ENCODE measurements around the gene KMT2E.
A peak's percentile ranks its signal among the peaks of the same experiment; 100 is the strongest.

KMT2E gene

DNA sequence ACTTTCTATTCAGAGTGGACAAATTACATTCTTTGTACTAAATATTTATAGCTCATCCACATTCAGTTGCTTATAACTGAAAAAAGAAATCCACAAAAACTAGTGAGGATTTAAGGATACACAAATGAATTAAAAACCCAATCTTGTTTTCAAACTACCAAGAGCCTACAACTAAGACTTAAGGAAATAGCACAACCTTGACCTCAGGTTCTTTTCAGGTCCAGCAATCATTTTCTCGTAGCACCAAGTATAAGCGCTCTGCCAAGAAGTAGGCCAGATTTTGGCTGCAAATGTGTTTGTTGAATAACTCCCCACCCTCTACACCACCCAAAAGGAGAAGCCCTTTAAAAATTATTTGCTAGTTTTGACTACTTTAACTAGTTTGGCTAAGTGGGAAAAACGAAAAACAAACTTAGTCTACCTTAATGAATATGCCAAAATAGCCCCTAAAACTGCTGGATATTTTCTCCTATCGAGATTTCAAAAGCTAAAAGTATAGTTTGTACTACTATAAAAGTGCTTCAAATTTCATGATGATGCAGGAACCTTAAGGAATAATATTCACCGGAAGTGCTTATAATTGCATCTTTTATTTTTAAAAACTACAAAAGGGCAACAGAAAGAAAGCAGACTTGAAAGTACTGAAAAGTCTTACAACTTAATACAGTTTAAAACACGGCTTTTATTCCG lies 2.7 kb upstream of the KMT2E start:
- peak overlapping the region; percentile 99 for H3K27ac ChIP-seq
- no peak for TF ChIP-seq ZFX (IDR thresholded peaks at IDR 0.05; ENCODE audit: borderline replicate concordance)
- TF ChIP-seq, protein P1, sequence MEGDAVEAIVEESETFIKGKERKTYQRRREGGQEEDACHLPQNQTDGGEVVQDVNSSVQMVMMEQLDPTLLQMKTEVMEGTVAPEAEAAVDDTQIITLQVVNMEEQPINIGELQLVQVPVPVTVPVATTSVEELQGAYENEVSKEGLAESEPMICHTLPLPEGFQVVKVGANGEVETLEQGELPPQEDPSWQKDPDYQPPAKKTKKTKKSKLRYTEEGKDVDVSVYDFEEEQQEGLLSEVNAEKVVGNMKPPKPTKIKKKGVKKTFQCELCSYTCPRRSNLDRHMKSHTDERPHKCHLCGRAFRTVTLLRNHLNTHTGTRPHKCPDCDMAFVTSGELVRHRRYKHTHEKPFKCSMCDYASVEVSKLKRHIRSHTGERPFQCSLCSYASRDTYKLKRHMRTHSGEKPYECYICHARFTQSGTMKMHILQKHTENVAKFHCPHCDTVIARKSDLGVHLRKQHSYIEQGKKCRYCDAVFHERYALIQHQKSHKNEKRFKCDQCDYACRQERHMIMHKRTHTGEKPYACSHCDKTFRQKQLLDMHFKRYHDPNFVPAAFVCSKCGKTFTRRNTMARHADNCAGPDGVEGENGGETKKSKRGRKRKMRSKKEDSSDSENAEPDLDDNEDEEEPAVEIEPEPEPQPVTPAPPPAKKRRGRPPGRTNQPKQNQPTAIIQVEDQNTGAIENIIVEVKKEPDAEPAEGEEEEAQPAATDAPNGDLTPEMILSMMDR (IDR thresholded peaks at IDR 0.05), result no peak

DNA sequence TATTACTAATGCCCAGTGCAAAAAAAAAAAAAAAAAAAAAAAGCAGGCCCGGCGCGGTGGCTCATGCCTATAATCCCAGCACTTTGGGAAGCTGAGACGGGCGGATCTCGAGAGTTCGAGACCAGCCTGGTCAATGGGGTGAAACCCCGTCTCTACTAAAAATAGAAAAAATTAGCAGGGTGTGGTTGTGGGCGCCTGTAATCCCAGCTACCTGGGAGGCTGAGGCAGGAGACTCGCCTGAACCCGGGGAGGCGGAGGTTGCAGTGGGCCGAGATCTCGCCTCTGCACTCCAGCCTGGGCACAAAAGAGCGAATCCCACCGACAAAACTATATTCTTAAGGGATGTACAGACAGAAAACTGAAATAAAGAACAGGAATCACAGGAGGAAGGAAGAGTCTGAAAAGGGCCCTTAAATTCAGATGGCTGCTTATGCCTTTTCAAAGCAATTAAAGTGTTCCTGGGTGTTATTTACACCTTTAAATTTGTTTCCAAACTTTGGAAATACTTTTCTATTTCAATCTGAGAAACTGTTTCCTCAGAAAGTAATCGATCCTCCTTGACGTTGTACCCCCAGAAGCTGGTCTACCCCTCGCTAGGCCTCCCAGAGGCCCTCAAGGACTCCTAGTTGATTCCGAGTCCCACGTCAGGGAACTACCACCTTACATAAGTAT lies 2.0 kb upstream of the KMT2E start:
- H3K27ac ChIP-seq, result peak overlapping the region; percentile 99
- no peak for TF ChIP-seq ZFX (IDR thresholded peaks at IDR 0.05; ENCODE audit: borderline replicate concordance)
- TF ChIP-seq, protein P1 (IDR thresholded peaks at IDR 0.05), result no peak

DNA sequence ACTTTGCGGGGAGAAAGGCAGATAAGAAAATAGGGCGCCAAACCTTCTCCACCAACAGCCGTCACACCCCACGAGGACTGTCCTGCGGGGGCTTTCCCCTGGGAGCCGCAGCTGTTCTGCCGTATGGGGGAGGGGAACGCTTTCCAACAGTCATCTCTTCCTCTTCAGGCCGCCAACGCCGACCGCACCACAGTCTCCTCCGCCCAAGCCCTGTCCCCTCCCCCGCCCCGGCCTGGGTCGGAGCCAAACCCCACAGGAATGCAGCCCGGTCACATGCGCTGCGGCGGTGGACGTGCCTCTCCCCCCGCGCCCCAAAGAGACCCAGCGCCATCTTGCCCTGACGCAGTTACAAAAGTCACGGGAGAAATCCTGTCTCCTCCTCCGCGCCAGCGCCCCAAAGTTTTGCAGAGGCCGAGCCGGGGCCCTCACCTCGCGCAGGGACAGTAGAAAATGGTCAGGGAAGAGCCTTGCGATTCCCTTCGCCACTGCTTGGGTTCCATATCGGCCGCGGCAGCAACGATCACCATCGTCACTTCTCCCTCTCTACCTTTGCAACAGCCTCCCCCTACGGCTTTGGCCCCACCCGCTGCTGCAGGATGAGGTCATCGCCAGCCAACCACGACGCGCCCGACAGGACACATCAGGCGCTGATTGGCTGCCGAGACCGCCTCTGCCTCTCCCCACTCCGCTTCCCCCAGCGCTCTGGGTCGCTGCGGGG lies 1.3 kb upstream of the KMT2E start:
- no peak for TF ChIP-seq ZFX (IDR thresholded peaks at IDR 0.05; ENCODE audit: borderline replicate concordance)
- TF ChIP-seq, protein P1 (IDR thresholded peaks at IDR 0.05), result no peak
- peak overlapping the region; percentile 99 for H3K27ac ChIP-seq

DNA sequence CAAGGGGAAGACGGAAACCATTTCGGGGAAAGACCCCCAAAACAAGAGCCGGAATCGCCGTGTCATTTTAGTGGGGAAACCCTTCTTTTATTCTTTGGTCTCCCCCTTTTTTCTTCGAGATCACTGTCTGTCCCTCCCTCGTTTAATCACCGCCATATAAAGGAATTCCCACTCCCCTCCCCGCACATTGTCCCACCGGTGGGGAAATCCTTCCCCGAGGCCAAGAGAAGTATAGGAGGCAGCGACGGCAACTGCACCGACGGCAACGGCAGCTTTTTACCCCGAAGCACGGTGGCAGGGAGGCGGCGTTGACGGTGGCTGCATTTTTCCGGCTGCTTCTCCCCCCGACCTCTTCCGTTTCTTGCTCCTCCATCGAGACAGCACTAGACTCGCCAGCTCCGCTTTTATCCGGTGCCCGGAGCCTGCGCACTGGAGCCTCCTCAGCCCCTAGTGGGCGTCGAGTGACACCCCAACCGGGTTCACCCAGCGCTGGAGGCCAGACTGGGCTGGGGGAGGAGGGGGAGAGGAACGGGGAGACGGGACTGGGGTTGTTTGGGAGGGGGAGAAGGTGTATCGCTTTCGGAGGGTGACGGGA lies 687 bp upstream of the KMT2E start:
- TF ChIP-seq, protein P1 (IDR thresholded peaks at IDR 0.05), result peak; percentile 39
- TF ChIP-seq ZFX (IDR thresholded peaks at IDR 0.05; ENCODE audit: borderline replicate concordance), result no peak
- peak overlapping the region; percentile 99 for H3K27ac ChIP-seq

DNA sequence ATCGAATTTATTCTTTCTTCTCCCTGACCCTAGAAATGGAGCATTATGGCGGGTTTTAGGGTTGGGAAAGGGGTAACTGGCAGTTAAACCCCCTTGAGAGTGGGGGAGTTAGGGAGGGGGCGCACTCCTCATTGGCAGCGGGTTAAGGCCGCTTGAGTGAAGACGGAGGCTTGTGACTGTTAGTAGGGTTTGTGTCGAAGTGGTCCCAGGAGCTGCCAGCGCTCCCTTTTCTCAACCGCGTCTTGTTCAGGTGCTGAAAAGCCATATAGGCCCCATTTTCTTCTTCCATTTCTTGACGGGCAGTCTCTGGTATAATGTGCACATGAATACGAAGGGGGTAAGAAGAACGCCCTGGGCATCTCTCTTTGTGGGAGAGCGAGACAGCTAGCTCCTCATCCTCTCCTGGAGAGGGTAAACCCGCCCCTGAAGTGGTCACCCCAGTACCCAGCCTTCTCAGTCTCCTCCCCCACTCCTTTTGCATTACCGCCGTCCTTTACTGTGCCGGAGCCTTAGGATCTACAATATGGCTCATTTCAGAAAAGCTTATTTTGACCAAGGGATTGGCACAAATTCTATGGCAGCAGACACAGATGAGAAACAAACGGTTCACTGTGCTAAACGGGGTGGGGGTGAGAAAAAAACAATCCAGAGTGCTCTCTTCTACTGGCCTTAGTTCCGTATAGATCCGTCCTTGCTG lies 836 bp downstream of the KMT2E start:
- H3K27ac ChIP-seq, result peak overlapping the region; percentile 99
- TF ChIP-seq ZFX (IDR thresholded peaks at IDR 0.05; ENCODE audit: borderline replicate concordance), result no peak
- TF ChIP-seq, protein P1 (IDR thresholded peaks at IDR 0.05), result no peak

DNA sequence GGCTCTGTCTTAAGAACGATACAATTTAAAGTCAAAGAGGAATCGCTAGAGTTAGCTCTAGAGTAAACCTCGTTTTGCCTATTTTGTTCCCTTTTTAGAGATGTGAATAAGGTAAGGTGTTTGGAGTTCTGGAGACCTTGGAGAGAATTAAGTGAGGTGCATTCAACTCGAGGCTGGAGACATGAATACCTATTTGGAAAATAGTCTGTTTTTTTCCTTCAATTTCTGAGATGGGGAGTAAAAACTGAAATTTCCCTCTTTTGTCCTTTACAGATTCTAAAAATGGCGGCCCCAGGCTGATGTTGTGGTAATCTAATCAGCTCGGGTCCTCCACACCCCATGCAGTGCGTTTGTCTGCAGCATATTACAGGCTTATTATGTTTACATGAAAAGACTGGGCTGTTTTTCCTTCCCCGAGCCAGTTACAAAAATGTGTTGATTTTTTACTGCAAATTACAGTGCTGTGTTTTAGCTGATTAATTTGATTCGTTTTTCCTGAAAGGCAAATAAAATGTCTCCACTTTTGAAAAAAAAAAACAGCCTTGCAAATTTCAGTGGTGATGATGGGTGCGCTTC lies 1.5 kb downstream of the KMT2E start:
- TF ChIP-seq ZFX (IDR thresholded peaks at IDR 0.05; ENCODE audit: borderline replicate concordance), result no peak
- TF ChIP-seq, protein P1 (IDR thresholded peaks at IDR 0.05), result no peak
- peak overlapping the region; percentile 99 for H3K27ac ChIP-seq
